ENCODE results near the gene SCFD1.
"Not testable (repeated sequence)": the region's sequence is repeated elsewhere in the genome, so short reads cannot be mapped to it uniquely, and the experiment has no call there.

Gene SCFD1

DNA sequence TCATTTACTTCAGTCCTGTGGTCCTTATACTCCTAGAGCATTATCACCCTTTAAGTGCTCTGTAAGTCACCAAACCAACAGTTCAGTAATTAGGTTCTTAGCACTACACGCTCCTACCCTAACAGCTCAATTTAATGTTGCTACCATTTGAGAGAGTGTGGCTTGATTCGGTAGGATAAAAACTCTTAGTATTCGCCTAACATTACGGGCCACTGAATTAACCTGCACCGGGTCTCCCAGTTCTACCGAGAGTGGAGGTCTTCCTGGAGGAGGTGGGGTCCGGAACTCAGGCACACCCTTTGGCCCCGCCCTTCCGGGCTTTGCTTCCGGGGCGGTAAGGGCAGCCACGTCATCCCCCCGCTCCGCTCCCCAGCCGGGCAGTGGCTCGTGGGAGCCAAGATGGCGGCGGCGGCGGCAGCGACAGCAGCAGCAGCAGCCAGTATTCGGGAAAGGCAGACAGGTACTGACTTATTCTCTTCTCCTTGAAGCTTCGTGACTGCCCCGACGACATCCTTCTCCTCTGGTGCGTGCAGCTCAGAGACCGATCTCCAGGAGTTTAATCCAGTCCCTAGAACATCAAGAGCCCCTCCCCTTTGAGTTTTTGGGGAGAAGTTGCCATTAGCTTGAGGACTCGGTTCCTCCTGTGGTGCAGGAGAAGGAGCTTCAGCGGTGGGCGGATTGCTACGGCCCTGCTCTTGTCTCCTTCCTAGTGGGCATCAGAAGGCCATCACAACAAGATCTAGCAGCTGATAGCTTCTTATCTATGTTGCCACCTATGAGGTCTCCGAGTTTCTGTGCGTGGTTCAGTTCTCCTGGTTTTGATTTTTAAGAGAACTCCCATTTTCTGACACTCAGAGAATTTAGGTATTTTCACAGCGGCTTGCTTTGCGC is at the start of gene SCFD1:
Gene SCFD1 (plus strand): TSS at position 380 of the 891 bp plus-strand sequence. CDS start 20 bp downstream, at position 400.
- peak; percentile 59 for DNase-seq (ENCODE audit: low read depth, low spot score)

GRCh38 chr14:30572771-30573170 is 49.3 kb upstream of the SCFD1 start:
- no peak for DNase-seq (ENCODE audit: low read depth, low spot score)

GRCh38 chr14:30573226-30573814 is 48.8 kb upstream of the SCFD1 start:
- DNase-seq (ENCODE audit: low read depth, low spot score), result no peak

- no peak for DNase-seq (ENCODE audit: low read depth, low spot score)
These were observed 48.2 kb upstream of the SCFD1 start for GRCh38 chr14:30573966-30574365.

GRCh38 chr14:30574777-30575176 is 47.3 kb upstream of the SCFD1 start:
- not testable (repeated sequence) for DNase-seq (ENCODE audit: low read depth, low spot score)

GRCh38 chr14:30576333-30576732 is 45.8 kb upstream of the SCFD1 start:
- DNase-seq (ENCODE audit: low read depth, low spot score), result not testable (repeated sequence)

DNA sequence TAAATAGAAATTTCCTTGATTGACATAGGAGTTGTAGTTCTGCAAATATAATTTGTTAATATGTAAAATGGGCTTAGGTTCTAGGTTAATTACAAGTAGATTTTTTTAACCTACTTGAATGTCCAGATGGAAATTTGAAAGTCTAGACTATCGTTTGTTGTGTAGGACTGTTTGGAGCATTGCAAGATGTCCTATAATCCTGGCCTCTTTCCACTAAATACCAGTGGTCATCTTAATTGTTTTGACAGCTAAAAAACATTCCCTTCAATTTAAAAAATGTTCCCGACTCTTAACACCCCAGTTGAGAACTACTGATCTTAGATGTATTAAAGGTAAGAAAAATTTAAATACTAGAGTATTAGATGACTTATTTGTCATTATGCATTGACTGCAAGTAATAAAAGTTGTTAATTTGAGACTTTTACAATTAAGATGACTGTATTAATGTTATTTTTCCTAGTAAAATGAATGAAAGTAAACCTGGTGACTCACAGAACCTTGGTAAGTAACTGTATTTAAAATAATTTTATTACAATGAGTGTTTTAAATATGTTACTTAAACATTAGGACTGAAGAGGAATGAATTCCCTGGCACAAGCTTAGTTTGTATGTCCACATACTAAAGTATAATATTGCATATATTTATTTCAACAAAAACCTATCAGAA is 41.4 kb upstream of the SCFD1 start:
- DNase-seq (ENCODE audit: low read depth, low spot score), result no peak

DNA sequence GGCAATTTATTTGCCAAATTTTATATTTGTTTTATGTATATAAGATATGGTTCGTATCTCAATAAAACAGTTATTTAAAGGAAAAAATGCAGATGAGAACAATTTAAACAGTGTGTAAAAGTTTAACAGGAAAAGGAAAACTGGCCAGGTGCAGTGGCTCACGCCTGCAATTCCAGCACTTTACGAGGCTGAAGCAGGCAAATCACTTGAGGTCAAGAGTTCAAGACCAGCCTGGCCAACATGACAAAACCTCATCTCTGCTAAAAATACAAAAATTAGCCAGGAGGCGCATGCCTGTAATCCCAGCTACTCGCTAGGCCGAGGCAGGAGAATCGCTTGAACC is 40.9 kb upstream of the SCFD1 start:
- no peak for DNase-seq (ENCODE audit: low read depth, low spot score)

DNA sequence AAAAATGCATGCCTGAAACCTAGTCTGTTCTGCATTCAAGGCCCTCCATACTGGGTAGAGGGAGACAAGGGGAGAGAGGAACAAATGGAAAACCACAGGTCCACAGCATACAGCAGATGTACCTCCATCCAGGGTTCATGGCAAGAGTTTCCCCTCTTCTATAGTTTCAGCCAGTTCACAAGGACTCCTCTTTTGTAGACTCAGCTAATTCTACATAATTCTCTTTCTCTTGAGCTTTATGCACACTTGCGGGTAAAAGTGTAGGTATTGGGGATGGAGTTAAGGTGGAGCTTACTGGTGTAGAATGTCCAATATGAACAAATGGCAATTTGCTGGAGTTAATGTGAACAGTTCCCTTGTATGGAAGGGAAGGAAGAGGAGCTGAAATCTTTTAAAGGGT is 39.7 kb upstream of the SCFD1 start:
- DNase-seq (ENCODE audit: low read depth, low spot score), result no peak

DNA sequence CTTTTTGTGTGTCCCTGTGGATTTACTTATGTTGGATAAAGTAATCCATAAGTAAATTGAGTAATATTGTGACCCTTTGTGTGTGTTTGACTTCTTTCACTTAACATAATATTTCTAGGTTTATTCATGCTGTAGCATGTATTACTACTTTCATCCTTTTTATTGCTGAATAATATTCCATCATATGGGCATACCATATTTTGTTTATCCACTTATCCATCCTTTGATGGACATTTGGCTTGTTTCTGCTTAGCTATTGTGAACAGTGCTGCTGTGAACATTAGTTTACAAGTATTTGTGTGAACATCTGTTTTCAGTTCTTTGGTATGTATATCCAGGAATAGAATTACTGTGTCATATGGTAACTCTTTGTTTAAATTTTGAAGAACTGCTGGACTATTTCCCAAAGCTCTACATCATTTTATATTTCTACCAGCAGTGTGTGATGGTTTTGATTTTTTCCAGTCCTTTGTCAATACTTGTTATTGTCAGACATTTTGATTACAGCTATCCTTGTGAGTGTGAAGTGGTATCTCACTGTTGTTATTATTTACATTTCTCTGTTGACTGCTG is 38.0 kb upstream of the SCFD1 start:
- no peak for DNase-seq (ENCODE audit: low read depth, low spot score)

GRCh38 chr14:30585204-30585603 is 36.9 kb upstream of the SCFD1 start:
- DNase-seq (ENCODE audit: low read depth, low spot score), result no peak

DNA sequence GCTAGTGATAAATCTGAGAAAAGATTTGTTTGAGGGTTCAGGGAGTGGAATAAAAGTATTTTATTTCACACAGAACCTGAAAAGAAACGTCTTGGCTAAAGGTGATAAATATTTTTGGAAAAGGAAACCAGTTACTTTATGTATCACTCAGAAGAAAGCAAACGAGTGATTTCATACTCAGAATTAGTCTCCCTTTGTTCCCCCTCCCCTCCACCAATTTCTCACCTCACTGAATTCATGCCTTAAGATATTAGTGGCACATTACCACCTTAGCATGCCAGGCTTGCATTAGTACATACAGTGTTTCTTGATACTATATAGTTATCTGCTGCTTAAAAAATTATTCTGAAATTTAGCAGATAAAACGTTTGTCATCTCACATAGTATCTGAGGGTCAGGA is 35.0 kb upstream of the SCFD1 start:
- DNase-seq (ENCODE audit: low read depth, low spot score), result no peak

DNA sequence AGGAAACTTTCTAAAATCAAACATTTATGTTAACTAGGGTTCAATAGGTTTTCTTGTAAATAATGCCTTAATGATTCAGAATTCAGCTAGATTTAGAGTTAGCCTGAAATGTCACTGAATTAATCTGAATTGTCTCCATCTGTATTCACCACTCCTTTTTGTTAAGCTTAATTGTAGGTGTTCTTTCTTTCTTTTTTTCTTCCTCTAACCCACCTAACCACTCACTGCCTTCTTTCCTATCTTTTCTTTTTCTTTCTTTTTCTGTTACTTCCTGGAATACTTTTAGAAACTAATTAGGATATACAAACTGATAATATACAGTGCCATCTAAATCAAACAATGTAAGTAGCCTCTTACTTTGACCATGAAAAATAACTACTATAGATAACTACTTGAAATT is 33.2 kb upstream of the SCFD1 start:
- DNase-seq (ENCODE audit: low read depth, low spot score), result no peak

- DNase-seq (ENCODE audit: low read depth, low spot score), result no peak
These were observed 25.2 kb upstream of the SCFD1 start for GRCh38 chr14:30596935-30597334.

DNA sequence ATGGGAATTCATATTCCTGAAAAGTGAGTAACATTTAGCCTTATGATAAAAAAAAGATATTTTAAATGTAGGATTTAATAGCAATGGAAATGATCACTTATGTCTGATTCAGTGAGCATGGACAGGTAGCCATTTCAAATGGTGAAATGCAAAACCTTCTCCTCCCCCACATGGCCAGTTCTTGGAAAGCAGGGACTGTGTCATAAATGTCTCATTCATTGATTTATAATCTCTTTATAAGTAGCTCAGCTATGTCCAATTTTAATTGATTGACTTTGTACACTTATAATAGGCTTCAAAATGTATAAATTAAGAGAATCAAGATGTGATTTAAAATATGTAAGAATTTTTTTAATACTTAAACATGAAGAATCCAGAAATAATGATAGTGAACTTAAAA is 24.6 kb upstream of the SCFD1 start:
- DNase-seq (ENCODE audit: low read depth, low spot score), result no peak

DNA sequence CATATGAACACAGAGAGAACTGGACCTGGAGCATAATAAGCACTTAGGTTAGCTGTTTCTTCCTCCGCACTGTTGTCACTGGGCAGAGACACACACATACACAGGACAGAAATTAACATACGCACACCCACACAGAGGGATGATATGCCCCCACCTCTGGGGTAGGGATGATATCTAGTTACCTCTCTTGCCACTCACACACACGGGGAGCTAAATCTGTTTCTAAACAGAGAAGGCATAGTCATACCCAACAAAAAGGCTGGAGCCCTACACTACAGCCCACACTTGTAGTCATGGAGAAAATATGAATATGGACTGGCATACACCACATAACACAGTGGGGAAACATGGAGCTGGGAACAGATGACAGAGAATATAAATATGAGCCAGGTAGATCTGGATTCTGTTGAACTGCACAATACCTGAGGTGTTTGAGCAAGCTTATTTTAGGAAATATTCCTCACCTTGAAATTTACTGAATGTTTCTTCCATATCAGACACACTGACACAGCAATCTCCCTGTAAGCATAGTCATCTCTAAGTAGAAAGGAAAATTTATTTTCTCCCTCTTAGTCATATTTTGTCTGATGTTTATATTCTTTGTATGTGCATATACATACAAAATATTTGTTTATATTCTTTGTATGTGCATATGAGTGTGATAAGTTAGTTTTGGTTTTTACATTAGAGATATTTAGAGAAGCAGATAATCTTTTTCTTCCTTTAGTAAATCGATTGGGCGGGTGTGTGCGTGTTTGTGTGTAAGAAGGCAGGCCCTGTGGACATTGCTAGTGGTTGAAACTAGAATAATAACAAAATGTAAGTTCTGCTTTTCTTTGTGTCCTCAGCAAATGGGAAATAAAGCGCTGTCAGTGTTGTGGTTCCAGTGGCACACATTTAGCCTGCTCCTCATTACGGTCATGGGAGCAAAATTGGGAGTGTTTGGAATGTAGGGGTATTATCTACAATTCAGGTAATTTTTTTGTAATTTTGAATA is 20.9 kb upstream of the SCFD1 start:
- no peak for DNase-seq (ENCODE audit: low read depth, low spot score)

DNA sequence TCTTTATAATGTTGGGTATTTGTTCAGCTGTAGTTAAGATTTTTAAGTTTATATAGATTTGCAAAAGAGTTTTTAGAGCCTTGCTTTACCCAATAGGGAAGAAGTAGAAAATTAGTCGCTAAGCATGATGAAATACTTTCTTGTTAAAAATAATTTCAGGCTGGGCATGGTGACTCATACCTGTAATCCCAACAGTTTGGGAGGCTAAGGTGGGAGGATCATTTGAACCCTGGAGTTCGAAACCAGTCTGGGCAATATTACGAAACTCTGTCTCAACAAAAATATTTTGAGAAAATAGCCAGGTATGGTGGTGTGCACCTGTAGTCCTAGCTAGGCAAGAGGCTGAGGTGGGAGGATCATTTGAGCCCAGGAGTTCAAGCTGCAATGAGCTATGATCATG is 18.7 kb upstream of the SCFD1 start:
- no peak for DNase-seq (ENCODE audit: low read depth, low spot score)

- not testable (repeated sequence) for DNase-seq (ENCODE audit: low read depth, low spot score)
These were observed 17.4 kb upstream of the SCFD1 start for GRCh38 chr14:30604696-30605095.

- no peak for DNase-seq (ENCODE audit: low read depth, low spot score)
These were observed 14.9 kb upstream of the SCFD1 start for GRCh38 chr14:30607156-30607780.

DNA sequence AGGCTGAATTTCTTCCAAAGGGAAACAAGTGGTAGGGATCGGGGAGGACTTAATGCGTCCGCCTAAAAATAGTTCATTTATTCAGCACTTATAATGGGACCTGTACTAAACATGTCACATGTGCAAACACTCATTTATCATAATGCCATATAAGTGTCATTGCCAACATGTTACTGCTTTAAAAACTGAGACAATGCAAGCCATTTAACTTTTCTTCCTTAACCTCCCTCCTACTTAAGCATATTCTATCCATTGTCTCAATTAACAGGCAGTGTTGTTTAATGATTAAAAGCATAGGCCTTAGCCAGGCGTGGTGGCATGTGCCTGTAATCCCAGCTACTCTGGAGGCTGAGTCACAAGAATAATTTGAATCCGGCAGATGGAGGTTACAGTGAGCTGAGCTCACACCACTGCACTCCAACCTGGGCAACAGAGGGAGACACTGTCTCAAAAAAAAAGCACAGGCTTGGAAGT is 13.5 kb upstream of the SCFD1 start:
- DNase-seq (ENCODE audit: low read depth, low spot score), result no peak
